ENCODE measurements around the gene OR5C1. TPM values are rescaled to one million over a fixed set of nuclear protein-coding genes. Genes with fewer than 3 reads are reported as not detected.

Gene OR5C1
- not detected for total RNA-seq

DNA sequence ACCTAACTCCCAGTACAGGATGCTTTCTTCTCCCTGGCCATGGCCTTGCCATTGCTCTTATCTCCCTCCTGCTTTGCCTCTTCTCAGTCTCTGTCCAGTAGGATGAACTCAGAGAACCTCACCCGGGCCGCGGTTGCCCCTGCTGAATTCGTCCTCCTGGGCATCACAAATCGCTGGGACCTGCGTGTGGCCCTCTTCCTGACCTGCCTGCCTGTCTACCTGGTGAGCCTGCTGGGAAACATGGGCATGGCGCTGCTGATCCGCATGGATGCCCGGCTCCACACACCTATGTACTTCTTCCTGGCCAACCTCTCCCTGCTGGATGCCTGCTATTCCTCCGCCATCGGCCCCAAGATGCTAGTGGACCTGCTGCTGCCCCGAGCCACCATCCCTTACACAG lies at the start of gene OR5C1:
OR5C1 (plus strand) TSS at position 103 of the 400 bp plus-strand sequence; CDS start at position 103, 0 bp downstream.
- intact Hi-C loops (cut with DNase I), result loop anchor here (10.0 kb wide), 1 partner anchor 854 kb away; no protein-coding TSS in a partner anchor
- Histone ChIP-seq H3K4me1 (no peaks in the 10 kb centered on the region), H3K9me3 (no peaks in the 10 kb centered on the region), H3K36me3 (no peaks in the 10 kb centered on the region), H3K27me3 (no peaks in the 10 kb centered on the region), H3K27ac (no peak within 1 kb of the TSS), H3K4me3 (no peak within 1 kb of the TSS)
- DNase-seq (ENCODE audit: extremely low spot score in 2 of 2), result no peak
- no peak for TF ChIP-seq POLR2A (IDR thresholded peaks at IDR 0.05)
- no peak for TF ChIP-seq POLR2AphosphoS5 (IDR thresholded peaks at IDR 0.05; ENCODE audit: insufficient read depth in 1 of 2, low read depth in 1 of 2)
- TF ChIP-seq CTCF (IDR thresholded peaks at IDR 0.05), result no peak

- H3K36me3 ChIP-seq, result no peaks in the 10 kb centered on the region
- no peaks in the 10 kb centered on the region for H3K27me3 ChIP-seq
- H3K4me3 ChIP-seq, result no peak within 1 kb of the TSS
- no peaks in the 10 kb centered on the region for H3K4me1 ChIP-seq
- H3K9me3 ChIP-seq, result no peaks in the 10 kb centered on the region
- DNase-seq (ENCODE audit: extremely low spot score in 2 of 2), result no peak
- no peak within 1 kb of the TSS for H3K27ac ChIP-seq
- TF ChIP-seq POLR2AphosphoS5 (IDR thresholded peaks at IDR 0.05; ENCODE audit: insufficient read depth in 1 of 2, low read depth in 1 of 2), result no peak
- TF ChIP-seq CTCF (IDR thresholded peaks at IDR 0.05), result no peak
- TF ChIP-seq POLR2A (IDR thresholded peaks at IDR 0.05), result no peak
- intact Hi-C loops (cut with DNase I), result no loop called here
These were observed 46.7 kb upstream of the OR5C1 start, which contains the start of gene OR1L6 for GRCh38 chr9:122742003-122742402. TSS of gene OR1L6 (plus strand) at chr9:122742303. CDS start at chr9:122749848, 7,545 bp downstream.

GRCh38 chr9:122754825-122755224 lies 33.9 kb upstream of the OR5C1 start:
- no peak for DNase-seq (ENCODE audit: extremely low spot score in 2 of 2)
- Histone ChIP-seq H3K9me3 (no peaks in the 10 kb centered on the region), H3K27ac (no peak overlapping the region), H3K27me3 (no peaks in the 10 kb centered on the region), H3K4me1 (no peaks in the 10 kb centered on the region), H3K4me3 (no peak overlapping the region), H3K36me3 (no peaks in the 10 kb centered on the region)
- intact Hi-C loops (cut with DNase I), result no loop called here
- no peak for TF ChIP-seq POLR2A (IDR thresholded peaks at IDR 0.05)
- TF ChIP-seq POLR2AphosphoS5 (IDR thresholded peaks at IDR 0.05; ENCODE audit: insufficient read depth in 1 of 2, low read depth in 1 of 2), result no peak
- no peak for TF ChIP-seq CTCF (IDR thresholded peaks at IDR 0.05)

DNA sequence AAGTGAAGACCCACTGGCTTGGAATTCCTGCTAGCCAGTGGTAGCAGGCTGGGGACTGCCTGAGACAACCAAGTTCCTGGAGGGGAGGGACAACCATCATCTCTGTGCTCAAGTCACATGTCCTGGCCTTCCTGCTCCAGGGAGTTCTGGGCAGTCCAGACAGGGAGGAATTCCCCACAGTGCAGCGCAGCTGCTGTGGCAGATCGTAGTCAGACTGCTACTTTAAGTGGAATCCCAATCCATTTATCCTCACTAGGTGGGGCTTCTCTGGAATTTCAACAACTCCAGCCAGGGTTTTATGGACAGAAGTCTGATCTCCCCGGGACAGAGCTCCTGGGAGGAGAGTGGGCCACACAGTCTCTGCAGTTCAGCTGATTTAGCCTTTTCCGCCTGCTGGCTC lies 20.9 kb upstream of the OR5C1 start:
- no peak overlapping the region for H3K27ac ChIP-seq
- intact Hi-C loops (cut with DNase I), result no loop called here
- no peak overlapping the region for H3K4me3 ChIP-seq
- H3K27me3 ChIP-seq, result no peaks in the 10 kb centered on the region
- no peaks in the 10 kb centered on the region for H3K36me3 ChIP-seq
- no peaks in the 10 kb centered on the region for H3K4me1 ChIP-seq
- H3K9me3 ChIP-seq, result peaks cover 11% of the 10 kb centered on the region
- no peak for DNase-seq (ENCODE audit: extremely low spot score in 2 of 2)
- TF ChIP-seq POLR2AphosphoS5 (IDR thresholded peaks at IDR 0.05; ENCODE audit: insufficient read depth in 1 of 2, low read depth in 1 of 2), result no peak
- TF ChIP-seq CTCF (IDR thresholded peaks at IDR 0.05), result no peak

GRCh38 chr9:122777052-122777451 lies 11.7 kb upstream of the OR5C1 start:
- no peak overlapping the region for H3K27ac ChIP-seq
- H3K4me1 ChIP-seq, result no peaks in the 10 kb centered on the region
- intact Hi-C loops (cut with DNase I), result no loop called here
- no peaks in the 10 kb centered on the region for H3K27me3 ChIP-seq
- DNase-seq (ENCODE audit: extremely low spot score in 2 of 2), result no peak
- H3K4me3 ChIP-seq, result no peak overlapping the region
- no peak for TF ChIP-seq CTCF (IDR thresholded peaks at IDR 0.05)
- no peak for TF ChIP-seq POLR2A (IDR thresholded peaks at IDR 0.05)
- H3K9me3 ChIP-seq, result no peaks in the 10 kb centered on the region
- no peaks in the 10 kb centered on the region for H3K36me3 ChIP-seq
